Measurements from ENCODE around the gene NPIPB5. TPM values are rescaled to one million over a fixed set of nuclear protein-coding genes. Genes with fewer than 3 reads are reported as not detected.
"Not testable (repeated sequence)": the region's sequence is repeated elsewhere in the genome, so short reads cannot be mapped to it uniquely, and the experiment has no call there.

Gene NPIPB5
- total RNA-seq: 45.6 TPM
- long read RNA-seq: 0 reads

DNA sequence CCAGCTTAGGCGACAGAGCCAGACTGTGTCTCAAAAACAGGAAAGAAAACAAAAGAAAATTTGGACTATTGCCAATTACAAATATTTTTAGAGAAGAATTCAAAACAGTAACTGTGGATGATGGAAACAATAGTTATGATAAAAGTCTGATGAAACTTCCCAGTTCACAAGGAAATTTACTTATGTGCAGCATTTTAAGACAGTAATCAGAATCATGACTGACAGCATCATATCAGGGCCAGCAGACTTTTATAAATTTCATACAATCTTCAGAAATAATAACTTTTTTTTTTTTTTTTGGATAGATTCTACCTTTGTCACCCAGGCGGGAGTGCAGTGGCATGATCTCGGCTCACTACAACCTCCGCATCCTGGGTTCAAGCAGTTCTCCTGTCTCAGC, at the start of gene NPIPB5:
NPIPB5 (plus strand) TSS at position 301 of the 400 bp plus-strand sequence. CDS start 2,911 bp downstream, outside the sequence.
- DNase-seq; intact Hi-C loops (cut with DNase I); ATAC-seq (ENCODE audit: poor library complexity): not testable (repeated sequence)

DNA sequence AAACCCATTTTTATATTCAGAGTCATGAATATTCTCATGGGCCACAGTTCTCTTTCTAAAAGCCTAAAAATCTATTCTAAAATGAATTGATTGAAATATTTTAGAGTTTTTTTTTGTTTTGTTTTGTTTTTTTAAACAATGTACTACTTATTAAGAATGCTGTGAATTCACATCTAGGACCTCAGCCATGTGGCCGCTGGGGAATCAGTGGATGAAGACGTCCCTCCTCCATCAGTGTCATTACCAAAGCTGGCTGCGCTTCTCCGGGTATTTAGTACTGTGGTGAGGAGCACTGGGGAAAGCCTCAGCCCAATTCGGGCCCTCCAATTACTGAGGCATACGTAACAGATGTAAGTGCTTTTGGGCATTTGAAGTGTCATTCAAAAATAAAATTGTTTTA, 41.8 kb upstream of the NPIPB5 start:
- ATAC-seq (ENCODE audit: poor library complexity): not testable (repeated sequence)

DNA sequence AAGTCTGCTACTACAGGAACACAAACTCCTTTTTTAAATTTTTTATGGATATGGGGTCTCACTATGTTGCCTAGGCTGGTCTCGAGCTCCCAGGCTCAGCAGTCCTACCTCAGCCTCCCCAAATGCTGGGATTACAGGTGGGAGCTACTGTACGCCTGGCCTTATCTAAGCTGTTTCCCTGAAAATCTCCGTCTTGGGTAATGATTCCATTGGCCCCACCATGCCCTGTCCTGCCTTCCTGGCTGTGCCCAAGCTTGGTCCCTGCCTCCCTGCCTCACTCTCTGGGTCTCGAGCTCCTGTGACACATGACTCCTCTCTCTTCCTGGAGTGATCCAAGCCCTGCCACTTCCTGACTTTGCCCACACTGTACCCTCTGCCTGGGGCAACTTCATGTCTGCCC, 27.3 kb downstream of the NPIPB5 start:
- intact Hi-C loops (cut with DNase I); DNase-seq; ATAC-seq (ENCODE audit: poor library complexity): not testable (repeated sequence)

More for the DNA sequence above, 41.8 kb upstream of the NPIPB5 start:
- DNase-seq; intact Hi-C loops (cut with DNase I): not testable (repeated sequence)

DNA sequence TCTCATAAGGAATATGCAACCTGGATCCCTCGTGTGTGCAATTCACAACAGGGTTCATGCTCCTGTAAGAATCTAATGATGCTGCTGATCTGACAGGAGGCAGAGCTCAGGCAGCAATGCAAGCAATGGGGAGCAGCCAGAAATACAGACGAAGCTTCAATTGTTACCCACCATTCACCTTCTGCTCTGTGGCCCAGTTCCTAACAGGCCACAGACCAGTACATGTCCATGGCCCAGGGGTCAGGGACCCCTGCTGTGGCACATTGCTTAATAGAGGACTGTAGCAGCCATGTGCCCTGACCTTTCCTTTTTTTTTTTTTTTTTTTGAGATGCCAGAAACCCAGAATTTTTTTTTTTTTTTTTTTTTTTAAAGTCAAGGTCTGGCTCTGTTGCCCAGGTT, 34.1 kb downstream of the NPIPB5 start:
- ATAC-seq (ENCODE audit: poor library complexity); intact Hi-C loops (cut with DNase I); DNase-seq: not testable (repeated sequence)

DNA sequence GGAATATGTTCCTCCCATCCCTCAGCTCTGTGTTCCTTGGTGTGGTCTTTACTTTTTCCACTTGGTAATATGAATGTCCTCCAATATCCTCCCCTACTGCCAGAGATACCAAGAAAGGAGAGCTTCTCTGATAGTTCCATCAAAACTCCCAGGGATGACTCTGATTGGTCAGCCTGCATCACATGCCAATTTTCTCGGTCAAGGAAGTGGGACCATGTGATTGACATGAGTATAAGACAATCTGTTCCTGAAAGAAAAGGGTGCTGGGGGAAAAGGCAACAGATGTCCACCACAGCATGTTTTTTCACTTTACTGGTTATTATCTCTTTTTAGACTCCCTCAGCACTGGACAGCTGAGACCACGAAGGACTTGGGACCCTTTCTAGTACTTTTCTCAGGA, 35.9 kb downstream of the NPIPB5 start:
- DNase-seq; intact Hi-C loops (cut with DNase I); ATAC-seq (ENCODE audit: poor library complexity): not testable (repeated sequence)

DNA sequence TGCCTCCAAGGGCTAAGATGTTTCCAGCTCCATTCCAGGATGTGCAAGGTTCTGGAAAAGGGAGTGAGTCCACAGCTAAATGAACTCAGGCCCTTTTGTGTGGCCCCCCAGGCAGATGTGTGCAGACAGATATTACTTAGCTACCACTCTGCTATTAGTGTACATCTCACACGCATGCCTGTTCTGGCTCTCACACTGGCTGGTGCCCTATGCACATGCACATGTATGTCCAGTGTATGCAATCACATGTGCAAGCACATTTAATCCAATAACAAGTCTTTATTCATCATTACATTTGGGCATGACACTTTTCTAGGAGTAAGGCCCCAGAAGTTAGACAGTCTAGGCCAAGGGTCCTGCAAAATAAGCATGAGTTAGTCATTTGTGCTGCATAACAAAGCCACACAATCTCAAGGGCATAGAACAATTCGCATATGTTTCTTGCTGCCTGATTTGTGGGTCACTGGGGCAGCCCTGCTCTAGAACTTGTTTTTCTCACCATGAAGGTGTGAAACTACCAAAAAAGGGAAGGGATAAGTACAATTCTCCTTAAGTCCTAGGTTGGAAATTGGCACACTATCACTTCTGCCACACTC, 36.6 kb downstream of the NPIPB5 start:
- ATAC-seq (ENCODE audit: poor library complexity); intact Hi-C loops (cut with DNase I); DNase-seq: not testable (repeated sequence)

DNA sequence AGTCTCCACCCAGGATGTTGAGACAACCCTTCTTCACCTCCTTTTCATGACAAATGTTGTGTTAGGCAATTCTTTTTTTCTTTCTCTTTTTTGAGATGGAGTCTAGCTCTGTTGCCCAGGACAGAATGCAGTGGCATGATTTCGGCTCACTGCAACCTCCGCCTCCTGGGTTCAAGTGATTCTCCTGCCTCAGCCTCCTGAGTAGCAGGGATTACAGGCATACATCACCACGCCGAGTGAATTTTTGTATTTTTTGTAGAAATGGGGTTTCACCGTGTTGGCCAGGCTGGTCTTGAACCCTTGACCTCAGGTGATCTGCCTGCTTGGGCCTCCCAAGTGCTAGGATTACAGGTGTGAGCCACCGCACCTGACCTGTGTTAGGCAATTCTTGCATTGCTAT, 39.2 kb downstream of the NPIPB5 start:
- intact Hi-C loops (cut with DNase I): not testable (repeated sequence)

DNA sequence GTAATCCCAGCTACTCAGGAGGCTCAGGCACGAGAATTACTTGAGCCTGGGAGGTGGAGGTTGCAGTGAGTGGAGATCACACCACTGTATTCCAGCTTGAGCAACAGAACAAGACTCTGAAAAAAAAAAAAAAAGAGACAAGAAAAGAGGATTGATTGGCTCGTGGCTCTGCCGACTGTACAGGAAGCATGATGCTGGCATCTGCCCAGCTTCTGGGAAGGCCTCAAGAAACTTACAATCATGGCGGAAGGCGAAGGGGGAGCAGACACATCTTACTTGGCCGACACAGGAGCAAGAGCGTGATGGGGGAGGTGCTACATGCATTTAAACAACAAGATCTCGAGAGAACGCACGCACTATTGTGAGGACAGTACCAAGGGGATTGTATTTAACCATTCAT, 40.5 kb downstream of the NPIPB5 start:
- intact Hi-C loops (cut with DNase I); ATAC-seq (ENCODE audit: poor library complexity); DNase-seq: not testable (repeated sequence)

More for the DNA sequence above, 39.2 kb downstream of the NPIPB5 start:
- not testable (repeated sequence) for DNase-seq; ATAC-seq (ENCODE audit: poor library complexity)

DNA sequence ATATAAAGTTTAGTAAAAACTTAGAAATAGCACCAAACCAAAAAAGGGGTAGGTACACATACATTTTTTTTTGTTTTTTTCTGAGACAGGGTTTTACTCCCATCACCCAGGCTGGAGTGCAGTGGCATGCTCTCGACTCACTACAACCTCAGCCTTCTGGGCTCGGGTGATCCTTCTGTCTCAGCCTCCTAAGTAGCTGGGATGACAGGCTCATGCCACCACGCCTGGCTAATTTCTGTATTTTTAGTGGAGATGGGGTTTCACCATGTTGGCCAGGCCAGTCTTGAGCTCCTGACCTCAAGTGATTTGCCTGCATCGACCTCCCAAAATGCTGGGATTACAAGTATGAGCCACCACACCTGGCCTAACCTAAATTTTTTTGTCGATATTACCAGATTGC, 41.0 kb downstream of the NPIPB5 start:
- intact Hi-C loops (cut with DNase I); DNase-seq; ATAC-seq (ENCODE audit: poor library complexity): not testable (repeated sequence)

DNA sequence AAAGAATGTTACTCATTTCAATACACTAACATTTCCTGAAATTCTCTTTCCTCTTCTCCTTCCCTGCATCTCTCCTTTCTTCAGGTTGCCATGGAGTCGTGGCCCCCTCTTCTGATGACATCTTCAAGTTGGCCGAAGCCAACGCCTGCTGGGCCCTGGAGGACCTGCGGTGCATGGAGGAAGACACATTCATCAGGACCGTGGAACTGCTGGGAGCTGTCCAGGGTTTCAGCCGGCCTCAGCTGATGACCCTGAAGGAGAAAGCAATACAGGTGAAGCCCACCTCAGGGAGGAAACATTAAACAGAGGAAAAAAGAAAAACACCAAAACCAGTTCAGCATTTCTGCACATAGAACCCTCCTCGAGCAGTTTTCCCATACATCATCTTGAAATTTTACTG, 46.1 kb downstream of the NPIPB5 start:
- ATAC-seq (ENCODE audit: poor library complexity); DNase-seq; intact Hi-C loops (cut with DNase I): not testable (repeated sequence)

Other genes starting within 250 kb of the NPIPB5 start
- gene POLR3E, start 213.5 kb upstream of the NPIPB5 start, total RNA-seq: 34.8 TPM
- gene CDR2, start 136.3 kb upstream of the NPIPB5 start, total RNA-seq: 5.2 TPM

Measured in Right ventricle myocardium superior (tissue), 1 donor.